Stimulated activated naive CD8-positive, alpha-beta T cell treated with anti-CD3 and anti-CD28 coated beads, Interleukin-15, amount 100 ng/mL, for 72 hours (primary cell): ENCODE data around the gene INCENP.
"Not testable (repeated sequence)": the region's sequence is repeated elsewhere in the genome, so short reads cannot be mapped to it uniquely, and the experiment has no call there.

ENCODE experiments used
- ATAC-seq: fragments of 150-1000 bp; cut with Tn5 transposase; 2 replicates; pipeline ENCODE4 v1.10.0; 2021; ENCODE audit warnings: mild to moderate bottlenecking, moderate library complexity
- DNase-seq, 2 donors: peaks; one replicate each; pipeline ENCODE4 v3.0.0; 2021 to 2022
- H3K27ac Mint-ChIP-seq, 2 donors: one replicate each; pipeline ENCODE4 v1.8.0; 2022; ENCODE audit warnings: mild to moderate bottlenecking in 2 of 2, mixed read lengths in 2 of 2, moderate library complexity in 2 of 2
- H3K27me3 Mint-ChIP-seq: one replicate; pipeline ENCODE4 v1.8.0; 2022; ENCODE audit warnings: mixed read lengths
- H3K4me1 Mint-ChIP-seq: one replicate; pipeline ENCODE4 v1.8.0; 2022; ENCODE audit warnings: mild to moderate bottlenecking, mixed read lengths
- H3K4me3 Mint-ChIP-seq, 2 donors: one replicate each; pipeline ENCODE4 v1.8.0; 2022; ENCODE audit warnings: mild to moderate bottlenecking in 2 of 2, mixed read lengths in 2 of 2, moderate library complexity in 1 of 2
- H3K9me3 Mint-ChIP-seq, 2 donors: one replicate each; pipeline ENCODE4 v1.8.0; 2022; ENCODE audit warnings: mixed read lengths in 2 of 2

Gene INCENP

GRCh38 chr11:62169935-62170334, 46.1 kb downstream of the INCENP start:
- Mint-ChIP-seq H3K4me3 (no peak overlapping the region), H3K27me3 (peaks cover 45% of the 10 kb centered on the region), H3K27ac (no peak overlapping the region), H3K4me1 (peaks cover 8% of the 10 kb centered on the region), H3K9me3 (no peaks in the 10 kb centered on the region)
- no peak for DNase-seq
- no peak for ATAC-seq

- Mint-ChIP-seq H3K27ac (no peak overlapping the region), H3K4me3 (peak overlapping the region; percentile 16 to 34), H3K9me3 (no peaks in the 10 kb centered on the region), H3K4me1 (peaks cover 8% of the 10 kb centered on the region), H3K27me3 (peaks cover 44% of the 10 kb centered on the region)
- ATAC-seq (peak; percentile 79), DNase-seq (peak; percentile 65 to 67)
Observed at GRCh38 chr11:62171261-62171723, 47.5 kb downstream of the INCENP start.

- no peaks in the 10 kb centered on the region for H3K9me3 Mint-ChIP-seq
- DNase-seq = no peak
- no peak overlapping the region for H3K4me3 Mint-ChIP-seq
- H3K4me1 Mint-ChIP-seq = peaks cover 8% of the 10 kb centered on the region
- H3K27me3 Mint-ChIP-seq = peaks cover 44% of the 10 kb centered on the region
- no peak for ATAC-seq
- H3K27ac Mint-ChIP-seq = no peak overlapping the region
Observed at GRCh38 chr11:62172294-62172693, 48.5 kb downstream of the INCENP start.

- ATAC-seq (no peak), DNase-seq (no peak)
- H3K27ac Mint-ChIP-seq = no peak overlapping the region
- H3K4me3 Mint-ChIP-seq = no peak overlapping the region
- no peaks in the 10 kb centered on the region for H3K4me1 Mint-ChIP-seq
- no peaks in the 10 kb centered on the region for H3K9me3 Mint-ChIP-seq
- H3K27me3 Mint-ChIP-seq = peaks cover 13% of the 10 kb centered on the region
Observed at GRCh38 chr11:62176766-62177165, 53.0 kb downstream of the INCENP start.

GRCh38 chr11:62179995-62180394, 56.2 kb downstream of the INCENP start:
- Mint-ChIP-seq H3K27me3 (peaks cover 13% of the 10 kb centered on the region), H3K4me1 (no peaks in the 10 kb centered on the region), H3K27ac (no peak overlapping the region), H3K4me3 (no peak overlapping the region), H3K9me3 (peaks cover 3 to 4% of the 10 kb centered on the region in 2 donors)
- DNase-seq = no peak
- no peak for ATAC-seq

GRCh38 chr11:62181097-62181496, 57.3 kb downstream of the INCENP start:
- Mint-ChIP-seq H3K9me3 (peaks cover 4 to 8% of the 10 kb centered on the region in 2 donors), H3K27ac (no peak overlapping the region), H3K27me3 (peaks cover 20% of the 10 kb centered on the region), H3K4me1 (no peaks in the 10 kb centered on the region), H3K4me3 (no peak overlapping the region)
- ATAC-seq (no peak), DNase-seq (no peak)

GRCh38 chr11:62182147-62182891, 58.5 kb downstream of the INCENP start:
- Mint-ChIP-seq H3K4me1 (no peaks in the 10 kb centered on the region), H3K4me3 (no peak overlapping the region), H3K9me3 (peaks cover 4 to 8% of the 10 kb centered on the region in 2 donors), H3K27ac (no peak overlapping the region), H3K27me3 (peaks cover 20% of the 10 kb centered on the region)
- DNase-seq (no peak), ATAC-seq (no peak)

GRCh38 chr11:62186195-62186594, 62.4 kb downstream of the INCENP start:
- Mint-ChIP-seq H3K27me3 (peaks cover 50% of the 10 kb centered on the region), H3K9me3 (peaks cover 4 to 8% of the 10 kb centered on the region in 2 donors), H3K4me1 (no peaks in the 10 kb centered on the region), H3K4me3 (no peak overlapping the region), H3K27ac (no peak overlapping the region)
- ATAC-seq (no peak), DNase-seq (no peak)

- Mint-ChIP-seq H3K4me1 (no peaks in the 10 kb centered on the region), H3K4me3 (no peak within 1 kb of the TSS), H3K27ac (no peak within 1 kb of the TSS), H3K27me3 (peaks cover 65% of the 10 kb centered on the region), H3K9me3 (peaks cover 0 to 5% of the 10 kb centered on the region in 2 donors)
- DNase-seq (no peak), ATAC-seq (no peak)
Observed at GRCh38 chr11:62190011-62190410, 66.2 kb downstream of the INCENP start, which contains the start of gene SCGB1D1. SCGB1D1 (plus strand) TSS chr11:62190216; CDS start chr11:62190285, 69 bp downstream.

- no peak overlapping the region for H3K4me3 Mint-ChIP-seq
Observed at GRCh38 chr11:62193952-62194351, 70.1 kb downstream of the INCENP start.

GRCh38 chr11:62195010-62195409, 71.2 kb downstream of the INCENP start:
- ATAC-seq, H3K9me3 Mint-ChIP-seq, H3K4me1 Mint-ChIP-seq, H3K4me3 Mint-ChIP-seq, H3K27ac Mint-ChIP-seq, DNase-seq: not testable (repeated sequence)
- H3K27me3 Mint-ChIP-seq = peaks cover 77% of the 10 kb centered on the region

More at GRCh38 chr11:62193952-62194351, 70.1 kb downstream of the INCENP start:
- Mint-ChIP-seq H3K4me1 (no peaks in the 10 kb centered on the region), H3K9me3 (no peaks in the 10 kb centered on the region), H3K27me3 (peaks cover 78% of the 10 kb centered on the region), H3K27ac (no peak overlapping the region)
- ATAC-seq (no peak), DNase-seq (no peak)

- H3K9me3 Mint-ChIP-seq = no peaks in the 10 kb centered on the region
- peaks cover 78% of the 10 kb centered on the region for H3K27me3 Mint-ChIP-seq
- ATAC-seq (no peak), DNase-seq (no peak)
- no peaks in the 10 kb centered on the region for H3K4me1 Mint-ChIP-seq
- peak overlapping the region in 1 of 2 donors; percentile 4 for H3K27ac Mint-ChIP-seq
- no peak overlapping the region for H3K4me3 Mint-ChIP-seq
Observed at GRCh38 chr11:62195945-62196344, 72.1 kb downstream of the INCENP start.

- H3K4me3 Mint-ChIP-seq, DNase-seq, H3K27ac Mint-ChIP-seq, ATAC-seq, H3K4me1 Mint-ChIP-seq, H3K9me3 Mint-ChIP-seq: not testable (repeated sequence)
- peaks cover 80% of the 10 kb centered on the region for H3K27me3 Mint-ChIP-seq
Observed at GRCh38 chr11:62197400-62197799, 73.6 kb downstream of the INCENP start.

GRCh38 chr11:62201376-62201775, 77.6 kb downstream of the INCENP start:
- H3K27ac Mint-ChIP-seq = peak overlapping the region in 1 of 2 donors; percentile 4
- DNase-seq = no peak
- ATAC-seq = no peak
- peaks cover 5% of the 10 kb centered on the region for H3K4me1 Mint-ChIP-seq
- H3K9me3 Mint-ChIP-seq = no peaks in the 10 kb centered on the region
- no peak overlapping the region for H3K4me3 Mint-ChIP-seq
- peaks cover 54% of the 10 kb centered on the region for H3K27me3 Mint-ChIP-seq
